Measurements from ENCODE around the gene CAMK4. TPM values are rescaled to one million over a fixed set of nuclear protein-coding genes. Genes with fewer than 3 reads are reported as not detected.

The CAMK4 gene
- total RNA-seq, 2 experiments from 2014 or later, result 59.5 to 66.1 TPM

GRCh38 chr5:111480346-111480745 is 256.2 kb downstream of the CAMK4 start:
- POLR2A ChIA-PET, result no interaction called here
- Mint-ChIP-seq H3K27me3 (no peaks in the 10 kb centered on the region), H3K27ac (no peak overlapping the region), H3K4me3 (no peak overlapping the region), H3K9me3 (no peaks in the 10 kb centered on the region), H3K4me1 (no peaks in the 10 kb centered on the region), H3K36me3 (ENCODE audit: low read depth) (peaks cover 31% of the 10 kb centered on the region)
- DNase-seq, result no peak
- CTCF ChIA-PET, result no interaction called here

DNA sequence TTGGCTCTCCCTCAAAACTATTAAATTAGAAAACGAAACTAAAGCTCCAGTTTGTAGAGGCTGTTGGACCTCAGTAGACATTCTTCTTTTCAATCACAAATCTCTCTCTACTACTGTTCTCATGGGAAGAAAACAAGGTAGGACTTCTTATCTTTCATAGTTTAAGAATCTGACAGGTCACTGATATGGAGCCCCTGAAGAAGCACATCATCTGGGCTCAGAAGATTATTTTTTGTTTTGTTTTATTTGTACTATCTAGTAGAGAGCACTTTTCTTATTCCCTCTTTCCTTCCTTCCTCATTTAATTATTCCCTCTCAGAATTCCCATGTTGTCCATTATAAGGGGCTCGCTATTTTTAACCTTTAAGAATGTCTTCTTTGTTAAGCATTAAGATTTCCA is 261.9 kb downstream of the CAMK4 start:
- Mint-ChIP-seq H3K36me3 (ENCODE audit: low read depth) (peaks cover 35% of the 10 kb centered on the region), H3K9me3 (no peaks in the 10 kb centered on the region), H3K27ac (no peak overlapping the region), H3K4me3 (no peak overlapping the region), H3K4me1 (peaks cover 8% of the 10 kb centered on the region), H3K27me3 (no peaks in the 10 kb centered on the region)
- no peak for DNase-seq
- ChIA-PET CTCF (no interaction called here), POLR2A (no interaction called here)

DNA sequence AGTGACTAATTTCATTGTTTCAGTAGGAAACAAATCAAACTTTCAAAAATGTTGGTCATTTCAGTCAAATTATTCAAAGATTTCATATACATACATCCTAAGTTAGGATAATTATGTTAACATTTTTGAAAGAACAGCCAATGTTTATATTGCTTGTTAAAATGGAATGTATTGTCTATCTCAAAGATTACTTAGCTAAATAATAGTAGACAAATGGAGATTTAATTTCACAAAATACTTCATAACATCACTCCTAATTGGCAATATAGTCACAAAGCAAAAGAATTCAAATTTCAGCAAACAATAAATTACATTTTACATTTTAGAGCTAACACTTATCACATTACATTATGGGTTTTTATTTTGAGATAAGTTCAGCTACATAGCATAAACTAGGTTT is 262.7 kb downstream of the CAMK4 start:
- CTCF ChIA-PET, result interaction anchor here (0.7 to 1.0 kb wide), 2 partner anchors 45 to 674 kb away, joined by 3 to 5 read pairs; no protein-coding TSS in a partner anchor
- H3K36me3 Mint-ChIP-seq (ENCODE audit: low read depth), result peaks cover 36% of the 10 kb centered on the region
- H3K4me1 Mint-ChIP-seq, result peaks cover 8% of the 10 kb centered on the region
- H3K27me3 Mint-ChIP-seq, result no peaks in the 10 kb centered on the region
- no peak for DNase-seq
- no peak overlapping the region for H3K4me3 Mint-ChIP-seq
- no peaks in the 10 kb centered on the region for H3K9me3 Mint-ChIP-seq
- POLR2A ChIA-PET, result no interaction called here
- H3K27ac Mint-ChIP-seq, result no peak overlapping the region

GRCh38 chr5:111488353-111488752 is 264.2 kb downstream of the CAMK4 start:
- no peak overlapping the region for H3K4me3 Mint-ChIP-seq
- no peak overlapping the region for H3K27ac Mint-ChIP-seq
- peaks cover 44% of the 10 kb centered on the region for H3K36me3 Mint-ChIP-seq (ENCODE audit: low read depth)
- DNase-seq, result no peak
- CTCF ChIA-PET, result no interaction called here
- no peaks in the 10 kb centered on the region for H3K9me3 Mint-ChIP-seq
- POLR2A ChIA-PET, result no interaction called here
- no peaks in the 10 kb centered on the region for H3K27me3 Mint-ChIP-seq
- H3K4me1 Mint-ChIP-seq, result peaks cover 8% of the 10 kb centered on the region

DNA sequence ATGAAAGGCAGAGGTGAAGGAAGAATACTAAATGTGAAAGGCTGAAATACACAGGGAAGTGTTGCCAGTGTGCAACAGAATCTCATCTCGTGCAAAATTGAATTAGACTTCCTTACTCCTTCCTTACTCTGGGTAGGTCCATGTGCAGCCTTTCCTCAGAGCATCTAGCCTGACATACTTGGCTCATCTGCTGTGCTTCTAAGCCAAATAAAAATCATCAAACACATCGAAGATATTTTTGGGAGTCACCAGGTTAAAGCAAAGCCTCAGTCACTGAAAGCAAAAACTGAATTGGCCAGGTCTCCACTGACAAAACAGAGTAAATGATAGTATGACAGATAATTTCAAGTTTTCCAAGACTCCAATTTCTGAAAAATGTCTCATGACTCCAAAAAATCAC is 268.8 kb downstream of the CAMK4 start:
- DNase-seq, result no peak
- H3K36me3 Mint-ChIP-seq (ENCODE audit: low read depth), result peaks cover 39% of the 10 kb centered on the region
- POLR2A ChIA-PET, result interaction anchor here (0.6 kb wide), 1 partner anchor 27 kb away, joined by 3 read pairs; no protein-coding TSS in a partner anchor
- no peaks in the 10 kb centered on the region for H3K9me3 Mint-ChIP-seq
- H3K27ac Mint-ChIP-seq, result no peak overlapping the region
- CTCF ChIA-PET, result no interaction called here
- H3K4me1 Mint-ChIP-seq, result peaks cover 5% of the 10 kb centered on the region
- no peak overlapping the region for H3K4me3 Mint-ChIP-seq
- no peaks in the 10 kb centered on the region for H3K27me3 Mint-ChIP-seq

DNA sequence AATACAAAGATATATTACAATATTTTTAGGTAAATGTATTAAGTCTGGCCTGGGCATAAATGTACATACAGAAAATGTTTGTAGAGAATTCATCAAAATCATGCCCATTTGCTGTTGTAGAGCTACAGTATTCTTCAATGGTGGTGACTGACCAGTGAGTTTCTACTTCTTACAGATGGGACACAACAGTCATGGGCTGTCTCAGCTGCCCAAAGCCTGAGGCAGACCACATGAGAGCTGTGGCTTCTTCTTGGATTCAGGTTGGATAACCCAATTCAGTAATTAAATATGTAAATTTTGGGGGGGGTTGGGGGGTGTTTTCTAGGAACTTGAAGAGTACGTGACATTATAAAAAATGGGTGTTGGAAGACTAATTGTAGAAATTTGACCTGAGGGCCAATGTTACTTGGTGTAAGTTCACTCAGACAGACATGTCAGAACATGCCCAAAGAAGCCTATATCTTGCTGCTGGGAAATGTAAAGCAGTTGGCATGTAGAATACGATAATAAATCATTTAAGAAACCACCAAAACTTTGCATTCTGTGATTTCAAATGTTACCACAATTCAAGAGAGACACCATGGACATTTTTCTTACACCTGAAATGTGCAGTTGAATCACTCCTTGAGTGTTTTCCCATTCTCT is 270.3 kb downstream of the CAMK4 start:
- Mint-ChIP-seq H3K27ac (peak overlapping the region; percentile 45), H3K4me3 (no peak overlapping the region), H3K27me3 (no peaks in the 10 kb centered on the region), H3K36me3 (ENCODE audit: low read depth) (peaks cover 50% of the 10 kb centered on the region), H3K4me1 (peaks cover 15% of the 10 kb centered on the region), H3K9me3 (no peaks in the 10 kb centered on the region)
- CTCF ChIA-PET, result no interaction called here
- DNase-seq, result no peak
- POLR2A ChIA-PET, result interaction anchor here (1.2 to 1.4 kb wide), 2 partner anchors 12 to 15 kb away, joined by 3 read pairs; no protein-coding TSS in a partner anchor

- no peak for DNase-seq
- CTCF ChIA-PET, result no interaction called here
- H3K4me3 Mint-ChIP-seq, result no peak overlapping the region
Measured at GRCh38 chr5:111495159-111495558, 271.0 kb downstream of the CAMK4 start.

GRCh38 chr5:111498346-111498745 is 274.2 kb downstream of the CAMK4 start:
- Mint-ChIP-seq H3K27me3 (no peaks in the 10 kb centered on the region), H3K4me3 (no peak overlapping the region), H3K9me3 (no peaks in the 10 kb centered on the region), H3K27ac (peak overlapping the region; percentile 33), H3K4me1 (peaks cover 17% of the 10 kb centered on the region), H3K36me3 (ENCODE audit: low read depth) (peaks cover 60% of the 10 kb centered on the region)
- CTCF ChIA-PET, result interaction anchor here (1.3 kb wide), 1 partner anchor 33 kb away, joined by 3 read pairs; no protein-coding TSS in a partner anchor
- POLR2A ChIA-PET, result interaction anchor here (1.4 to 7.1 kb wide), 2 partner anchors 11 to 13 kb away, joined by 3 to 36 read pairs; partner anchors contain the start of gene STARD4
- DNase-seq, result no peak

More at GRCh38 chr5:111495159-111495558, 271.0 kb downstream of the CAMK4 start:
- H3K27ac Mint-ChIP-seq, result no peak overlapping the region
- H3K27me3 Mint-ChIP-seq, result no peaks in the 10 kb centered on the region
- POLR2A ChIA-PET, result interaction anchor here (0.5 to 7.1 kb wide), 3 partner anchors 11 to 1232 kb away, joined by 3 to 36 read pairs (median 3); partner anchors contain the start of gene STARD4
- peaks cover 17% of the 10 kb centered on the region for H3K4me1 Mint-ChIP-seq
- no peaks in the 10 kb centered on the region for H3K9me3 Mint-ChIP-seq
- peaks cover 57% of the 10 kb centered on the region for H3K36me3 Mint-ChIP-seq (ENCODE audit: low read depth)

DNA sequence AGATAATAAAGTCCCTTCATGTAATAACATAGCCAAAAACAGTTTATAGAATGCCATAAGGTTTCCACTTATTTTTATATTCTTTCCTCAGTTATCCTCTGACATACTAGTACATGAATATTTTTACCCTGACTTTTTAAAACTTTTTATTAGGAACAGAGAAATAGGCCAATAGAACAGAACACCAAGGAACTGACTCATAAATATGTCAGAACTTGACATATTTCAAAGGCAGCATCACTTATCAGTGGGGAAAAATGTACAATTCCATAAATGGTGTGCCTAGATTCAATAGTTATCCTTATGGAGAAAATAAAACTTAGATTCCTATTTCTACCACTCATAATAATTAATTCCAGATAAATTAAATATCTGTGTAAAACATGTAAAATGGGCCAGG is 278.8 kb downstream of the CAMK4 start:
- Mint-ChIP-seq H3K4me3 (no peak overlapping the region), H3K4me1 (peaks cover 29% of the 10 kb centered on the region), H3K27me3 (no peaks in the 10 kb centered on the region), H3K27ac (no peak overlapping the region), H3K9me3 (no peaks in the 10 kb centered on the region), H3K36me3 (ENCODE audit: low read depth) (peaks cover 56% of the 10 kb centered on the region)
- CTCF ChIA-PET, result no interaction called here
- POLR2A ChIA-PET, result no interaction called here
- no peak for DNase-seq

DNA sequence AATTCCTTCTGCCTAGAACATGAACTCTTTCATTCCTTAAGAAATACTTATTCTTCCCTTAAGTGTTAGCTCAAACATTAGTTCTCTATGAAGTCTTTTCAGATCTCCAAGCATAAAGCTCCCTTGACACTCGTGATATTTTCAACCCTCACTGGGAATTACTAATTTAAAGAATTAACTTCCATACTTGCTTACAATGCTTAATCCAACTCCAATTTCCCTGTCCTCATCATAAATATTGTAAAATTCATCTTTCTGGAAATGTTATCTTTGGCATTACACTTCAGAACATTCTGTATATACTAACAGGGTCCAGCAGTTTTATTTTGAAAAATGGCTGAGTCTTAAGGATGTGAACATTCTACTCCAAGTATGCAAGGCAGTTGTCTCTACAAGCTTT is 280.9 kb downstream of the CAMK4 start:
- Mint-ChIP-seq H3K9me3 (no peaks in the 10 kb centered on the region), H3K4me1 (peaks cover 34% of the 10 kb centered on the region), H3K27ac (no peak overlapping the region), H3K4me3 (no peak overlapping the region), H3K27me3 (no peaks in the 10 kb centered on the region), H3K36me3 (ENCODE audit: low read depth) (peaks cover 42% of the 10 kb centered on the region)
- no peak for DNase-seq
- CTCF ChIA-PET, result no interaction called here
- POLR2A ChIA-PET, result no interaction called here

DNA sequence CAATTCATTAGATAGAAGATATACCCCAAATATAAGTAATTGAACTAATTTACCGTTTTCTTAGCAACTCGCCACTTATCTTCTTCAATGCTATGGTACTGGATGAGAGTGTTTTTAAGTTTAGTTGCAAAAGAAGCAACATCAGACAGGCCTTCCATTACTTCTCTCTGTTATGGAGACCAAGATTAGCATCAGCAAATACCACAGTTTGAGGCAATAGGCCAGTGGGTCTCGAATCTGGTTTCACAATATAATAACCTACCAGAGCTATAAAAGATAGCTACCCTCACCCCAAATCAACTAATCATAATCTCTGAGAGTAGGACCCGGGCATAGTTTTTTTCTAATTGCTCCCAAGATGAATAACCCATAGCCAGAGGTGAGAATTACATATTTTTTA is 283.1 kb downstream of the CAMK4 start:
- no peak overlapping the region for H3K27ac Mint-ChIP-seq
- ChIA-PET POLR2A (interaction anchor here (1.1 kb wide), 1 partner anchor 12 kb away, joined by 3 read pairs; no protein-coding TSS in a partner anchor), CTCF (no interaction called here)
- no peak for DNase-seq
- peaks cover 35% of the 10 kb centered on the region for H3K36me3 Mint-ChIP-seq (ENCODE audit: low read depth)
- H3K9me3 Mint-ChIP-seq, result no peaks in the 10 kb centered on the region
- no peaks in the 10 kb centered on the region for H3K27me3 Mint-ChIP-seq
- H3K4me1 Mint-ChIP-seq, result peaks cover 44% of the 10 kb centered on the region
- H3K4me3 Mint-ChIP-seq, result no peak overlapping the region

DNA sequence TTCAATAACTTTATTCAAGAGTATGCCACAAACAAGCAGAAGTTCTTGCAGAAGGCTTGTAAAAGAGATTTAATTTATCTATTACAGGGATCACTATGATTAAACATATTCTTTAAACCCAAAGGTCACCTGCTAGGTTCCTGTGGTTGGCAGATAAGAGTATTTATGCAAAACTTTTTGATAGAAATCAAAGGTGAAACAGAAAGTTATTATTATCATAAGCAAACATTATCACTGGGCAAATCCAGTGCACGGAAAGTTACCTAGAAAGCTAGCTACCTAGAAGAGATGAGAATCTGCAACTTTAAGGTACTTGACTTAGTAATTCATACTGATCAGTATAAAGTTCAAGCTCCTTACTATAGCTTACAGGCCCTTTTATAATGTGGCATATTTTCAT is 284.9 kb downstream of the CAMK4 start:
- Mint-ChIP-seq H3K36me3 (ENCODE audit: low read depth) (peaks cover 28% of the 10 kb centered on the region), H3K9me3 (no peaks in the 10 kb centered on the region), H3K27me3 (no peaks in the 10 kb centered on the region), H3K27ac (no peak overlapping the region), H3K4me1 (peaks cover 58% of the 10 kb centered on the region), H3K4me3 (peak overlapping the region; percentile 46)
- DNase-seq, result no peak
- ChIA-PET CTCF (interaction anchor here (1.1 to 1.3 kb wide), 2 partner anchors 23 to 652 kb away, joined by 3 to 4 read pairs; no protein-coding TSS in a partner anchor), POLR2A (interaction anchor here (0.8 to 0.9 kb wide), 2 partner anchors 11 to 15 kb away, joined by 3 read pairs; no protein-coding TSS in a partner anchor)

DNA sequence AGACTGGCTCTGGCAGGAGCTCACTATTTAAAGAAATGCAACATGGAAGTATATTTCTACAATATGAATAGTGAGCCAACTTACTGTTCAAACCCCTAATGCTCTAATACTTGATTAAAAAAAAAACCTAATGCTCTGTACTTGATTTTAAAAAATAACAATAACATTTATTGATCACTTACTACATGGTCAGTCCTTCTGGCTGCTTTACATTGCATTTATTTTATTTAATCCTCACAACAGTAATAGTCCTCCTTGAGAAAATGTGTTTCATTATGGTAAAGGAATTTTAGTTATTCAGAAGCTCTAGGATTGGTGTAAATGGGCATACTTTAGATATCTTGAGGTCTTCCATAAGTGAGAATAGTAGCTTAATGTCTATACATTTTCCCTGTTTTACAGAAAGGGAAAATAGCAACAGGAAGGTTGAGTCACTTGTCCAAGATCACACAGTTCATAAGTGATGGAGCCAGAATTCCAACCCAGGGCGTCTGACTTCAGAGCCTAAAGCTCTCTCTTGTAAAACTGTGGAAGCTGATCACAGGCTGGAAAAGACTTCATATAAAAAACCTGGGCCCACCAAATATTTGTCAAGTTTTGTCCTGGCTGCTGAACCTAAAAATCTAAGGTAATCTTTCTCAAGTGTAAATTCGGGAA is 287.1 kb downstream of the CAMK4 start:
- Mint-ChIP-seq H3K36me3 (ENCODE audit: low read depth) (peaks cover 15% of the 10 kb centered on the region), H3K4me1 (peaks cover 52% of the 10 kb centered on the region), H3K27ac (peak overlapping the region; percentile 88), H3K4me3 (peak overlapping the region; percentile 89), H3K9me3 (no peaks in the 10 kb centered on the region), H3K27me3 (no peaks in the 10 kb centered on the region)
- POLR2A ChIA-PET, result interaction anchor here (1.2 to 4.9 kb wide), 9 partner anchors 10 to 1446 kb away, joined by 3 to 36 read pairs (median 5); partner anchors contain the start of gene CAMK4
- CTCF ChIA-PET, result interaction anchor here (1.0 to 2.9 kb wide), 3 partner anchors 20 to 287 kb away, joined by 3 to 21 read pairs (median 5); partner anchors contain the start of gene NREP
- no peak for DNase-seq
